LoVo (cell line): ENCODE data around the gene AKT2.

Experiments used
- DNase-seq: peaks from one replicate; pipeline ENCODE4 v3.0.0-alpha.2; 2016; ENCODE audit warnings: low spot score

Gene AKT2

GRCh38 chr19:40252395-40252794 is 32.8 kb downstream of the AKT2 start:
- DNase-seq: no peak

DNA sequence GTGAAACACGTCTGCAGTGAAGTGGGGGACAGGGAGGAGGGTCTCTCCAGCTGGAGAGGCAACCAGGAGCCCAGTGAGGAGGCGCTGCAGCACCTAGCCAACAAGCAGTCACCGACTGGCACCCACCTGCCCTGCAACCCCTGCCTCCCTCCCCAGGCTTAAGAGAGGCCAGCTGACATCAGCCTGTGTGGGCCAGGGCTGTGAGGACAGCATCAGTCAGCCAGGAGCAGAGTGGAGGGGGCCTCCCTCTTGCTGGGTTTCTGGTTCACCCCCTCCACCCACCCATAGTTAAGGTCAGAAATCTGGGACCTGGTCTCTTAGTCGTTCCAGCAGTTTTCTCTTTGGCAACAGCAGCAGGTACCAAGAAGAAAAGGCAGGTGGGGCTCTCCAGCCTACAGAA is 33.2 kb downstream of the AKT2 start:
- DNase-seq: no peak

DNA sequence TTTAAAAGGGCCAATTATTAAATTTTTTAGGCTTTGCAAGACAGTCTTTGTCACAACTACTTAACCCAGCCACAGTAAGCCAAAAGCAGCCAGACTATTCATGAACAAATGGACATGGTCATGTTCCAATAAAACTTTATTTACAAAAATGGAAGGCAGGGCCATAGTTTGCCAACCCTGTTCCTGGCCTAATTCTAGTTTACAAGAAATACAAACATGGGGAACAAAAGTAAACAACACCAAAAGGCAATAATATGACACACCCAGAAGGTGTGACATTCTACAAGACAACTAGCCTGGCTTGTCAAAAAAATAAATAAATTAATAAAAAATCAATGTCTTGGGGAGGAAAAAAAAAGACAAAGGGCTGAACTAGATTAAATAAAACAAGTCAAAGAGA is 33.9 kb downstream of the AKT2 start:
- DNase-seq: no peak

- DNase-seq: no peak
Measured at GRCh38 chr19:40249781-40250180, 35.4 kb downstream of the AKT2 start.

GRCh38 chr19:40249201-40249600 is 35.9 kb downstream of the AKT2 start:
- no peak for DNase-seq

GRCh38 chr19:40247735-40248262 is 37.3 kb downstream of the AKT2 start:
- no peak for DNase-seq

- DNase-seq: no peak
Measured at GRCh38 chr19:40247178-40247577, 38.0 kb downstream of the AKT2 start.

- no peak for DNase-seq
Measured at GRCh38 chr19:40246292-40247073, 38.7 kb downstream of the AKT2 start.

GRCh38 chr19:40245506-40246128 is 39.5 kb downstream of the AKT2 start:
- DNase-seq: no peak

- no peak for DNase-seq
Measured at GRCh38 chr19:40244579-40245317, 40.4 kb downstream of the AKT2 start.

DNA sequence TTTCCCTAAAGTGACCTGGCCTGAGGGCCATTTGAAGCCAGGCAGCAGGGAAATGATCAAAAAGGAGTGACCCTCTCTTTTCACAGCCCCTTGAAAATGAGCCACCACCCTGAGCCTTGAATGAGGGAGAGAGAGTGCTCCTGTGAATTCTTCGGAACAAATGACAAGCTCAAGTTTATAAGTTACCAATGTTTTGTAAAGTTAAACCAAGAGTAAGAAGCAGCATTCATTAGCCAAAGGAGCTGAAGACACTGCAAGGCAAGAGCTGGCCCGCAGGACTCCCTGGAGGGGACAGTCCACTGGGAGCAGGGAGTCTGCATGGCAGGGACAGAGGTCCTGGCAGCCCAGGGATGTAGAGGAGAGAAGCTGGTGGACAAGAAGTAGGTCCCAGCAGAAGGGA is 42.0 kb downstream of the AKT2 start:
- DNase-seq: no peak

- DNase-seq: no peak
Measured at GRCh38 chr19:40242480-40242879, 42.7 kb downstream of the AKT2 start.

DNA sequence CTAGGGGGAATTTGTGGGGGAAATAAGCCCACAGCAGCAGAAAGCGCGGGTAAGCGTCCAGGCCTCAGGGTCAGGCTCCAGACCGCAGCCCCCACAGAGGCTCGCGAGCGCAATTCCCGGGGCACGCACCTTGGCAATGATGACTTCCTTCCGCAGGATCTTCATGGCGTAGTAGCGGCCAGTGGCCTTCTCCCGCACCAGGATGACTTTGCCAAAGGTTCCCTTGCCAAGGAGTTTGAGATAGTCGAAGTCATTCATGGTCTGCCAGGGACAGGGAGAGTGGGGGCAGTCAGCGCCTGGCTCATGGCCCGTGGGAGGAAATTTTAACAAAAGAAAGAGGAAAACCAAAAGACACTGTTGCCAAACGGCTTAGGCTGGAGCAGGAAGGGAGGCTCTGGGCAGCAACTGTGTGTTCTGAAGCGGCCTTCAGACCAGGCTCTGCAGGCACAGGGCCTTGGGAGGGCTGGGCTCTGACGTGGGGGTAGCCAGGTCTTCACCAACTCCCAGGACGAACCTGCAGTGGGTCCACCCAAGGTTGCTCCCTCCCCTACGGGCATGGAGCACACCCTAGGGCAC is 43.2 kb downstream of the AKT2 start:
- DNase-seq: no peak

DNA sequence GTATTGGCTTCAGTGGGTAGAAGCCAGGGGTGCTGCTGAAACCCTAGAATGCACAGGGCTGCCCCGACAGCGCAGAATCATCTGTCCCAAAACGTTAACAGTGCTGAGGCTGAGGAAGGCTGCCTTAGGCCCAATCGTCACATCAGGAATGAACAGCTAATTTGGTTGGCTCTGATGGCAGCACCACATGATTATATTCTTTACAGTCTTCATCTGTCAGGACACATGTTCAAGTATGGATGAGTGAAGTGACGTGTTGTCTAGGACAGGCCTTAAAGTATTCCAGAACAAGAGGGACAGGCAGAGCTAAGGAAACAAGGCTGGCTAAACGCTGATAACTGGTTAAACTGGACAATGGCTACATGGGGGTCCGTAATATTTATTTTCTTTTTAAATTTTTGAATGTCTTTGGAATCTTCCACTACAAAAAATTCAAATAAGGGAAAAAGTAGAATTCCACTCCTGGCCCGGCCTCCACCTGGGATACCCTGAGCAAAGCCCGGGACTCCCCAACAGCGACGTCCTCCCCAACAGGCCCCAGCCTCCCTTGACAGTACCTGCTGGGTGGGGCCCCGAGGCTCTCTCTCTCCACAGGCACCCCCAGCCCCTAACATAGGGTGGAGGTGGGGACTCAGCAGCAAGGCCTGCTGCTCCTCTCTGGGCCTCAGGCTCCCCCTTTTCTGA is 43.9 kb downstream of the AKT2 start:
- no peak for DNase-seq

- DNase-seq: no peak
Measured at GRCh38 chr19:40240332-40240731, 44.8 kb downstream of the AKT2 start.

GRCh38 chr19:40239415-40240226 is 45.5 kb downstream of the AKT2 start:
- no peak for DNase-seq

- DNase-seq: no peak
Measured at GRCh38 chr19:40238775-40239174, 46.4 kb downstream of the AKT2 start.

GRCh38 chr19:40237791-40238190 is 47.4 kb downstream of the AKT2 start:
- no peak for DNase-seq

- no peak for DNase-seq
Measured at GRCh38 chr19:40236366-40236765, 48.8 kb downstream of the AKT2 start.

DNA sequence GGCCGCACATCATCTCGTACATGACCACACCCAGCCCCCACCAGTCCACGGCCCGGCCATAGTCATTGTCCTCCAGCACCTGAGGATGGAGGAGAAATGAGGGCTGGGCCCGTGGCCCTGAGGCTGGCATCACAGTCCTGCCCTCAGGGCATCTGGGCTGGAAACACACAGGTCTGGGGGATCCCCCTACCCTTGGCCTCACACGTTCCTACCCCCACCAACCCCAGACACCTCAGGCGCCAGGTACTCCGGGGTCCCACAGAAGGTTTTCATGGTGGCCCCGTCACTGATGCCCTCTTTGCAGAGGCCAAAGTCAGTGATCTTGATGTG is 49.2 kb downstream of the AKT2 start:
- no peak for DNase-seq
